Kidney capillary endothelial cell (primary cell): ENCODE results near the gene MYO15B.
"Not testable (repeated sequence)": the region's sequence is repeated elsewhere in the genome, so short reads cannot be mapped to it uniquely, and the experiment has no call there.

Experiments
- DNase-seq: peaks from one replicate; pipeline ENCODE4 v3.0.0-alpha.2; 2018; ENCODE audit warnings: low spot score

MYO15B gene

GRCh38 chr17:75624714-75625345 is 37.2 kb downstream of the MYO15B start:
- no peak for DNase-seq

GRCh38 chr17:75625813-75626486 is 38.4 kb downstream of the MYO15B start:
- DNase-seq, result no peak

- DNase-seq, result no peak
Measured at GRCh38 chr17:75626496-75627038, 39.0 kb downstream of the MYO15B start.

- no peak for DNase-seq
Measured at GRCh38 chr17:75627094-75627493, 39.5 kb downstream of the MYO15B start.

- no peak for DNase-seq
Measured at GRCh38 chr17:75628425-75628824, 40.8 kb downstream of the MYO15B start.

- no peak for DNase-seq
Measured at GRCh38 chr17:75629157-75629556, 41.6 kb downstream of the MYO15B start.

GRCh38 chr17:75630071-75630917 is 42.7 kb downstream of the MYO15B start:
- no peak for DNase-seq

- no peak for DNase-seq
Measured at GRCh38 chr17:75631353-75631752, 43.8 kb downstream of the MYO15B start.

GRCh38 chr17:75632428-75632827 is 44.8 kb downstream of the MYO15B start:
- DNase-seq, result no peak

GRCh38 chr17:75632863-75633485 is 45.4 kb downstream of the MYO15B start, which contains the start of gene SMIM5:
Gene SMIM5 (plus strand): TSS chr17:75633434. CDS start chr17:75640202, 6,768 bp downstream.
- DNase-seq, result peak; percentile 71

- DNase-seq, result peak; percentile 67
Measured at GRCh38 chr17:75633486-75634375, 46.1 kb downstream of the MYO15B start.

GRCh38 chr17:75634376-75634740 is 46.8 kb downstream of the MYO15B start:
- no peak for DNase-seq

- DNase-seq, result no peak
Measured at GRCh38 chr17:75634754-75635609, 47.4 kb downstream of the MYO15B start.

GRCh38 chr17:75635610-75636202 is 48.1 kb downstream of the MYO15B start:
- no peak for DNase-seq

GRCh38 chr17:75636381-75637142 is 49.0 kb downstream of the MYO15B start:
- DNase-seq, result no peak

GRCh38 chr17:75637143-75637538 is 49.5 kb downstream of the MYO15B start:
- DNase-seq, result no peak

- DNase-seq, result no peak
Measured at GRCh38 chr17:75637551-75637950, 50.0 kb downstream of the MYO15B start.

GRCh38 chr17:75638039-75638438 is 50.4 kb downstream of the MYO15B start:
- DNase-seq, result not testable (repeated sequence)

GRCh38 chr17:75638893-75639292 is 51.3 kb downstream of the MYO15B start:
- no peak for DNase-seq
